ENCODE data around the gene HAUS2. TPM values are rescaled to one million over a fixed set of nuclear protein-coding genes. Genes with fewer than 3 reads are reported as not detected.

Gene HAUS2
- total RNA-seq, 1 experiment from 2014 or later = 39.8 TPM

- ChIA-PET RAD21 (ENCODE audit: low non-redundant PET in 1 of 2, low total read pairs in 2 of 2, uncharacterized antibody in 2 of 2, unreplicated experiment in 2 of 2) (no interaction called here), CTCF (interaction anchor here (1.5 kb wide), 1 partner anchor 9 kb away, joined by 3 read pairs; no protein-coding TSS in a partner anchor), POLR2A (interaction anchor here (0.9 kb wide), 1 partner anchor 33 kb away, joined by 3 read pairs; no protein-coding TSS in a partner anchor)
- no peaks in the 10 kb centered on the region for H3K79me2 ChIP-seq (ENCODE audit: insufficient read depth, low read length)
- H4K20me1 ChIP-seq (ENCODE audit: insufficient read depth) = no peaks in the 10 kb centered on the region
- H3K9me3 ChIP-seq (ENCODE audit: control insufficient read depth in 1 of 2, insufficient read depth in 1 of 2, low read depth in 1 of 2, low read length in 2 of 2) = no peaks in the 10 kb centered on the region
- H3K4me1 ChIP-seq (ENCODE audit: control insufficient read depth in 1 of 2, insufficient read depth in 2 of 2, low read length in 2 of 2) = peaks cover 0 to 5% of the 10 kb centered on the region in 2 experiments; a peak in 2 of 4 replicates
- H3K36me3 ChIP-seq (ENCODE audit: control insufficient read depth in 1 of 2, insufficient read depth in 2 of 2, low read length in 2 of 2) = no peaks in the 10 kb centered on the region
- H3K4me3 ChIP-seq (replicated peaks in 1 of 2; ENCODE audit: low read depth in 1 of 2, low read length in 2 of 2) = no peak overlapping the region
- H2AFZ ChIP-seq (ENCODE audit: low read depth, low read length, poor library complexity, severe bottlenecking) = no peak overlapping the region
- no peaks in the 10 kb centered on the region for H3K27me3 ChIP-seq (ENCODE audit: insufficient read depth, low read length)
- no TSS peak for BruUV-seq (replicated peaks)
- TF ChIP-seq ZNF274 (IDR thresholded peaks at IDR 0.05; ENCODE audit: low read depth, low read length) = no peak
- TF ChIP-seq ELF1 (IDR thresholded peaks at IDR 0.05; ENCODE audit: borderline replicate concordance, low read depth) = no peak
- no peak for TF ChIP-seq ATF3 (IDR thresholded peaks at IDR 0.05)
- no peak for TF ChIP-seq POLR2A (IDR thresholded peaks at IDR 0.05; ENCODE audit: borderline replicate concordance, extremely low read depth, insufficient read depth, insufficient read length)
- no peak for TF ChIP-seq SIN3A (IDR thresholded peaks at IDR 0.05; ENCODE audit: low read depth)
- no peak for TF ChIP-seq EGR1 (IDR thresholded peaks at IDR 0.05; ENCODE audit: low read depth)
- TF ChIP-seq SP1 (IDR thresholded peaks at IDR 0.05; ENCODE audit: low read depth) = no peak
- no peak for TF ChIP-seq CEBPB (IDR thresholded peaks at IDR 0.05; ENCODE audit: low read depth)
- TF ChIP-seq, protein P1, sequence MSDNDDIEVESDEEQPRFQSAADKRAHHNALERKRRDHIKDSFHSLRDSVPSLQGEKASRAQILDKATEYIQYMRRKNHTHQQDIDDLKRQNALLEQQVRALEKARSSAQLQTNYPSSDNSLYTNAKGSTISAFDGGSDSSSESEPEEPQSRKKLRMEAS (IDR thresholded peaks at IDR 0.05) = no peak
- TF ChIP-seq, protein P2, sequence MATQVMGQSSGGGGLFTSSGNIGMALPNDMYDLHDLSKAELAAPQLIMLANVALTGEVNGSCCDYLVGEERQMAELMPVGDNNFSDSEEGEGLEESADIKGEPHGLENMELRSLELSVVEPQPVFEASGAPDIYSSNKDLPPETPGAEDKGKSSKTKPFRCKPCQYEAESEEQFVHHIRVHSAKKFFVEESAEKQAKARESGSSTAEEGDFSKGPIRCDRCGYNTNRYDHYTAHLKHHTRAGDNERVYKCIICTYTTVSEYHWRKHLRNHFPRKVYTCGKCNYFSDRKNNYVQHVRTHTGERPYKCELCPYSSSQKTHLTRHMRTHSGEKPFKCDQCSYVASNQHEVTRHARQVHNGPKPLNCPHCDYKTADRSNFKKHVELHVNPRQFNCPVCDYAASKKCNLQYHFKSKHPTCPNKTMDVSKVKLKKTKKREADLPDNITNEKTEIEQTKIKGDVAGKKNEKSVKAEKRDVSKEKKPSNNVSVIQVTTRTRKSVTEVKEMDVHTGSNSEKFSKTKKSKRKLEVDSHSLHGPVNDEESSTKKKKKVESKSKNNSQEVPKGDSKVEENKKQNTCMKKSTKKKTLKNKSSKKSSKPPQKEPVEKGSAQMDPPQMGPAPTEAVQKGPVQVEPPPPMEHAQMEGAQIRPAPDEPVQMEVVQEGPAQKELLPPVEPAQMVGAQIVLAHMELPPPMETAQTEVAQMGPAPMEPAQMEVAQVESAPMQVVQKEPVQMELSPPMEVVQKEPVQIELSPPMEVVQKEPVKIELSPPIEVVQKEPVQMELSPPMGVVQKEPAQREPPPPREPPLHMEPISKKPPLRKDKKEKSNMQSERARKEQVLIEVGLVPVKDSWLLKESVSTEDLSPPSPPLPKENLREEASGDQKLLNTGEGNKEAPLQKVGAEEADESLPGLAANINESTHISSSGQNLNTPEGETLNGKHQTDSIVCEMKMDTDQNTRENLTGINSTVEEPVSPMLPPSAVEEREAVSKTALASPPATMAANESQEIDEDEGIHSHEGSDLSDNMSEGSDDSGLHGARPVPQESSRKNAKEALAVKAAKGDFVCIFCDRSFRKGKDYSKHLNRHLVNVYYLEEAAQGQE (IDR thresholded peaks at IDR 0.05; ENCODE audit: low read depth) = no peak
- TF ChIP-seq FOSL1 (IDR thresholded peaks at IDR 0.05; ENCODE audit: low read depth) = no peak
- TF ChIP-seq POLR2AphosphoS5 (IDR thresholded peaks at IDR 0.05; ENCODE audit: low read depth, low read length) = no peak
- no peak for TF ChIP-seq CBX3 (IDR thresholded peaks at IDR 0.05; ENCODE audit: low read depth)
- TF ChIP-seq RAD21 (IDR thresholded peaks at IDR 0.05; ENCODE audit: low read depth) = no peak
- TF ChIP-seq EZH2 (IDR thresholded peaks at IDR 0.05) = no peak
- no peak for TF ChIP-seq ZFX (IDR thresholded peaks at IDR 0.05)
- no peak for TF ChIP-seq JUND (IDR thresholded peaks at IDR 0.05)
- TF ChIP-seq TCF7L2 (IDR thresholded peaks at IDR 0.05; ENCODE audit: borderline replicate concordance, extremely low read depth, insufficient read depth, insufficient read length) = no peak
- intact Hi-C loops (cut with micrococcal nuclease) = no loop called here
- H3K4me2 ChIP-seq (ENCODE audit: low read length) = no peak overlapping the region
- H3K27ac ChIP-seq (ENCODE audit: low read depth, low read length) = no peak overlapping the region
- DNase-seq (ENCODE audit: low read depth, low spot score) = no peak
- H3K9ac ChIP-seq (ENCODE audit: low read length) = no peak overlapping the region
- H3K9me2 ChIP-seq (ENCODE audit: insufficient read depth) = no peaks in the 10 kb centered on the region
- ATAC-seq = no peak
These were observed 56.5 kb downstream of the HAUS2 start for GRCh38 chr15:42604894-42605744.
